ENCODE results near the gene TPTE.
"Not testable (repeated sequence)": the region's sequence is repeated elsewhere in the genome, so short reads cannot be mapped to it uniquely, and the experiment has no call there.

The TPTE gene

DNA sequence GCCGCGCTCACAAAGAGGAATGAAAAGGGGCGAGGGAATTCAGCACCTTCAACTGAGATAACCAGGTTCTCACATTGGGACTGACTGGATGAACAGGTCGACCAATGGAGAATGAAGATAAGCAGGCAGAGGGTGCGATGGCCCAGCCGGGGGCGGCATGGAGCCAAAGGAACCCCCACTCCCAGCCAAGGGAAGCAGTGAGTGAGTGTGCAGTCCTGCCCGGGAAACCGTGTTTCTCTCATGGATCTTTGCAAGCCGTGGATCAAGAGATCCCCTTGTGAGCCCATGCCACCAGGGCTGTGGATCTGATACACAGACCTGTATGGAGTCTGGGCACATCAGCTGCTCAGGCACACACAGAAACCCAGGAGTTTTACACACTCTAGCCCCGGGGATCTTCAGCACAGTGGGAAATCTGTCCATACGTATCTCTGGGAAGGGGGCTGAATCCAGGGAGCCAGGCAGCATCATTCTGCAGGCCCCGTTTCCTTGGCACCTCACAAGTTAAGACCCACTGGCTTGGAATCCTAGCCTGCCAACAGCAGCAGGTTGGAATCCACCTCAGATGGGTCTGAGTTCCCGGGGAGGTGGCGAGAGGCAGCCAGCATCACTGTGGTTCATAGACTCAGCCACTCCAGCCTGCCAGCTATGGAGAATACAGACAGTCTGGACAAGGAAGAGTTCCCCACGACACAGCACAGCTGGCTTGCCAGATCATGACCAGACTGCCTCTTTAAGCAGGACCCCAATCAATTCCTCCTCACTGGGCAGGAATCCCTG is 53.3 kb downstream of the TPTE start:
- not testable (repeated sequence) for H3K4me3 ChIP-seq (ENCODE audit: control insufficient read depth, low read depth, low read length); DNase-seq (ENCODE audit: low read depth)

DNA sequence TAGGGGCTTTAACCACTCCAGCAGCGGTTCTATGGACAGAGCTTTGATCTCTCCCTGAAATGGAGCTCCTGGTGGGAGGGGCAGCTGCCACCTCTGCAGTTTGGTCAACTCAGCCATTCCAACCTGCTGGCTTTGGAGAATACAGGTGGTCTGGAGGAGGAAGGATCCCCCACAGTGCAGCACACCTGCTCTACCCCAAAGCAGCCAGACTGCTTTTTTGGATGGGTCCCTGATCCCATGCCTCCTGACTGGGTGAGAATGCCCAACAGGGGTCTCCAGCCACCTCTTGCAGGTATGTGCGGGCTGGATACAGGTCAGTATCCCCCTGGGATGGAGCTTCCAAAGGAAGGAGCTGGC is 53.9 kb downstream of the TPTE start:
- TF ChIP-seq, protein P1, sequence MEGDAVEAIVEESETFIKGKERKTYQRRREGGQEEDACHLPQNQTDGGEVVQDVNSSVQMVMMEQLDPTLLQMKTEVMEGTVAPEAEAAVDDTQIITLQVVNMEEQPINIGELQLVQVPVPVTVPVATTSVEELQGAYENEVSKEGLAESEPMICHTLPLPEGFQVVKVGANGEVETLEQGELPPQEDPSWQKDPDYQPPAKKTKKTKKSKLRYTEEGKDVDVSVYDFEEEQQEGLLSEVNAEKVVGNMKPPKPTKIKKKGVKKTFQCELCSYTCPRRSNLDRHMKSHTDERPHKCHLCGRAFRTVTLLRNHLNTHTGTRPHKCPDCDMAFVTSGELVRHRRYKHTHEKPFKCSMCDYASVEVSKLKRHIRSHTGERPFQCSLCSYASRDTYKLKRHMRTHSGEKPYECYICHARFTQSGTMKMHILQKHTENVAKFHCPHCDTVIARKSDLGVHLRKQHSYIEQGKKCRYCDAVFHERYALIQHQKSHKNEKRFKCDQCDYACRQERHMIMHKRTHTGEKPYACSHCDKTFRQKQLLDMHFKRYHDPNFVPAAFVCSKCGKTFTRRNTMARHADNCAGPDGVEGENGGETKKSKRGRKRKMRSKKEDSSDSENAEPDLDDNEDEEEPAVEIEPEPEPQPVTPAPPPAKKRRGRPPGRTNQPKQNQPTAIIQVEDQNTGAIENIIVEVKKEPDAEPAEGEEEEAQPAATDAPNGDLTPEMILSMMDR (conservative IDR thresholded peaks at IDR 0.05; ENCODE audit: control insufficient read depth, insufficient read depth, low read depth, low read length): no peak
- no peak for DNase-seq (ENCODE audit: low read depth)
- H3K4me3 ChIP-seq (ENCODE audit: control insufficient read depth, low read depth, low read length): no peak overlapping the region

DNA sequence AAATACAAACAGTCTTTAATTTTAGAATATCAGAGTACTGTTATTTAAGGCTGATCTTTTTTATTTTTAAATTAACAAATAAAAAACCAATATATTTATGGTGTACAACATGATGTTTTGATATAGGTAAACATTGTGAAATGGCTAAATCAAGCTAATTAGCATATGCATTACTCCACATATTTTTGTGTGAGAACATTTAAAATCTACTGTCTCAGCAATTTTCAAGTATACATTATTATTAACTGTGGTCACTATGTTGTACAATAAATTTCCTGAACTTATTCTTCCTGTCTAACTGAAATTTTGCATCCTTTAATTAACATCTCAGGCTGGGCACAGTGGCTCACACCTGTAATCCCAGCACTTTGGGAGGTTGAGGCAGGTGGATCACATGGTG is 57.5 kb downstream of the TPTE start:
- not testable (repeated sequence) for DNase-seq (ENCODE audit: low read depth); H3K4me3 ChIP-seq (ENCODE audit: control insufficient read depth, low read depth, low read length)

DNA sequence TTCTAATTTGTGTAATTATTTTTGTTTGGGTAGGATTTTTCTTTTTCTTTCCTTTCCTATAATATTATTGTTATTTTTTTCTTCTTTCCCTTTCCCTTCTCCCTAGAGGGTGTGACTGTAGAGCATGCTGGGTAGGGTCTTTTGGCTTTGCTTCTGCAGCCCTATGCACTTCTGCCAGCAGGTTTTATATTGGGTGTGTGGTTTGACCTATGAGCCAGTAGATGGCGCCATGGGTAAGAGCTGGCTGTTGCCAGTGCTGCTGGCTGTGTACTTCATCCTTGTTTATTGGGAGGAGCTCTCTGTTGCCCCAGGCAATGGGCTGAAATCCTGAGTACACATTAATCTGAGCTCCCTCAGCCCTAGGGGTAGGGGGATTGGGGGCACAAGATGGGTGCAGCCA is 67.7 kb downstream of the TPTE start:
- DNase-seq (ENCODE audit: low read depth): not testable (repeated sequence)

DNA sequence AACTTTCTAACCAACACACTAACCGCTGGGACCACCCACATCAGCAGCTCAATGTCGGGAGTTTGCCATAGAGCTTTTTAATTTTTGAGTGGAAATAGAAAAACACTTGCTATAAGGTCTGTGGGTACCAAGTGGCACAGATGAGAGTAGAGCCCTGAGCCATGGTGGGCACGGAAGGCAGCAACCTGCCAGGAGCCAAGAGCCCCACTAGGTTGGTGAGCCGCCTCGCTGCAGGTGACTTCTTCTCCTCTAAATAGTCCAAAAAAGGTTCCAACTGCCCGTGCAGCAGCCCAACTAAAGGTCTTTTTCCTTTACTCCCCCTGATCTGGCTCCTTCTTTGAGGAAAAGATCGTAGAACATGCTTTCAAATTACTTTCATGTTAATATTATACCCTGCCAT is 85.7 kb downstream of the TPTE start:
- DNase-seq (ENCODE audit: low read depth); H3K4me3 ChIP-seq (ENCODE audit: control insufficient read depth, low read depth, low read length): not testable (repeated sequence)

More for the DNA sequence above, 67.7 kb downstream of the TPTE start:
- H3K4me3 ChIP-seq (ENCODE audit: control insufficient read depth, low read depth, low read length): not testable (repeated sequence)

DNA sequence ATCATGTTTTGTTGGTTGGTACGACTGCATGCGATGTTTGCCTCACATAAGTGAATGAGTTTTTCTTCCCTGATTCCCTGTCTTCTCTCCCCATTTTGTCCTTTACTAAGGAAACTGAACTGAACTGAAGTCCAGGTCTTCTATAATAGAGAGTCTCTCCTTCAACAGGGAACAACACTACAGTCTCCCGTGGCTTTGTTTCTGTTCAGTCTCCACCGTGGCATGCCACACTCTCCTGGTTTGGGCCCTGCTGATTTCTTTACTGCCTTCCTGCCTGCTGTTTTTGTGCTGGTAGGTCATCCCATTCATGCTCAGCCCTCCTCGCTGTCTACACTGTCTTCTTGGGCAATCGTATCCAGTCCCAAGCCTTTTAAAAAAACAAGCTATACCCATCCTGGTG is 92.9 kb downstream of the TPTE start:
- DNase-seq (ENCODE audit: low read depth); H3K4me3 ChIP-seq (ENCODE audit: control insufficient read depth, low read depth, low read length): not testable (repeated sequence)

DNA sequence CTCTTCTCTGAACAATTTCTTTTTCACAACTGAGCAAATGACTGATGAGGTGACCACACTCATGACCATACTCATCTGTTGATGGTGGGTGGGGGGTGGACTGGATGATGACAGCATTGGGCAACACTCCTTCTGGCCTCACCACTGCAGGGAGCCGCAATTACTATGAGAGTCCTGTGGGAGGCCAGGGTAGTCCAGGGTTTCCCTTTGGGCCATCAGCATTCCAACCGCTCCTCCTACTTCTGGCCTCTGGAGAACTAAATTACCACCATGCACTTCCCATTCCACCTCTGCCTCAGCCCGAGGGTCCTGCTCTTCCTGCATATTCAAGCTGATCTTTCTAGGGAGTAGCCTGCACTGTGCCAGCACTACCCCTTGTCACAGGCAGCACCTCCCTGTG is 94.7 kb downstream of the TPTE start:
- H3K4me3 ChIP-seq (ENCODE audit: control insufficient read depth, low read depth, low read length); DNase-seq (ENCODE audit: low read depth): not testable (repeated sequence)

DNA sequence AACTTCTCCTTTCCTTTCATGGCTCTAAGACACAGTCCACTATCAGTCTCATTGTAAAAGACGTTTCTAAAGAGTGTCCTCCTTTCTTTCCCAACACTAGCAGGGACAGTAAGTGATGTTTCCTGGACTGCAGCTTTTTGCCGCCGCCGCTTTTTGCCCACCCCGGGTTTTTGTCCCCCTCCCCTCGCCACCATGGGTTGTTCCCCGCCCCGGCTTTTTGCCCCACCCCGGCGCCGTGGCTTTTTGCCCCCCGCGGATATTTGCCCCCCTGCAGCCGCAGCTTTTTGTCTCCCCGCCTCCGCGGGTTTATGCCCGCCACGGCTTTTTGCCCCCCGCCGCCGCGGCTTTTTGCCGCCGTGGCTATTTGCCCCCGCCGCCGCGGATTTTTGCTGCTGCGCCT is 95.2 kb downstream of the TPTE start:
- no peak for DNase-seq (ENCODE audit: low read depth)
- TF ChIP-seq, protein P1 (conservative IDR thresholded peaks at IDR 0.05; ENCODE audit: control insufficient read depth, insufficient read depth, low read depth, low read length): no peak

DNA sequence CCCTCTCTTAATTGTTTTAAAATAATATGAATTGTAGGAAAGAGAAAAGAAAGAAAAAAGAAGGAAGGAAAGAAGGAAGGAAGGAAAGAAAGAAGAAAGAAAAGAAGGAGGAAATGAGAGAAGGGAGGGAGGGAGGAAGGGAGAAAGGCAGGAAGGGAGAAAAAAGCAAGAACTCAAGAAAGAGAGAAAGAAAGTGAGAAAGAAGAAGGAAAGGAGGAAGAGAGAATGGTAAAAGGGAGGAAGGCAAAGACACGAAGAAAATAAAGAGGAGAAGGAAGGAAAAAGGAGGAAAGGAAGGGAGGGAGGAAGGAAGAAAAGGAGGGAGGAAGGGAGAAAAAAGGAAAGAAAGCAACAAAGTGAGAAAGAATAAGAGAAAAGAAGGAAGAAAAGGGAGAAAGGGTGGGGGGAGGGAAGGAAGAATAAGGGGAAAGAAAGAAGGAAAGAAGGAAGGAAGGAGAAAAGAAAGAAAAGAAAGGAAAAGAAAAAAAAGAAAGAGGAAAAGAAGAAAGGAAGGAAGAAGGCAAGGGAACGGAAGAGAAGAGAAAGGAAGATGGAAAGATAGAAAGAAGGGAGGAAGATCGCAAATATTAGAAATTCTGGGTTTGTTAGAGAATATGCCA is 95.9 kb downstream of the TPTE start:
- DNase-seq (ENCODE audit: low read depth): not testable (repeated sequence)

More for the DNA sequence above, 95.2 kb downstream of the TPTE start:
- no peak overlapping the region for H3K4me3 ChIP-seq (ENCODE audit: control insufficient read depth, low read depth, low read length)

DNA sequence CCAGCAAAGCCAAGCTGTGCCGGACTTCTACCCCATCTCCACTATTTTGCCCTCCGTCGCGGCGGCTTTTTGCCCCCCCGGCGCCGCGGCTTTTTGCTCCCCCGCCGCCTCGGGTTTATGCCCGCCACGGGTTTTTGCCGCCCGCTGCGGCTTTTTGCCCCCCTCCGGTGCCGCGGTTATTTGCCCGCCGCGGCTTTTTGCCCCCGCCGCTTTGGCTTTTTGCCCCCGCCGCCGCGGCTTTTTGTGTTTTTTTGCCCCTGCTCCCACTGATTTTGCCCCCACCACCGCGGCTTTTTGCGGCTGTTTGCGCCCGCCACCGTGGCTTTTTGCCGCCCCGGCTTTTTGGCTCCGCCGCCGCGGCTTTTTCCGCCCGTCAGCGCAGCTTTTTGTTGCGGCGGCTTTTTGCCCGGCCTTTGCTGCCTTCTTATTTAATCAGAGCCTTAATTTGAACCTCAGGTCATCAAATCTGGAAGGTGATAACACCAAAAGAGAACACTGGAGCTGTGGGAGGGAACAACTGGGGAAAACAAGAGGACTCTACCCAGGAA is 106.0 kb downstream of the TPTE start:
- TF ChIP-seq, protein P1 (conservative IDR thresholded peaks at IDR 0.05; ENCODE audit: control insufficient read depth, insufficient read depth, low read depth, low read length): no peak
- no peak overlapping the region for H3K4me3 ChIP-seq (ENCODE audit: control insufficient read depth, low read depth, low read length)
- no peak for DNase-seq (ENCODE audit: low read depth)

More for the DNA sequence above, 95.9 kb downstream of the TPTE start:
- H3K4me3 ChIP-seq (ENCODE audit: control insufficient read depth, low read depth, low read length): not testable (repeated sequence)

DNA sequence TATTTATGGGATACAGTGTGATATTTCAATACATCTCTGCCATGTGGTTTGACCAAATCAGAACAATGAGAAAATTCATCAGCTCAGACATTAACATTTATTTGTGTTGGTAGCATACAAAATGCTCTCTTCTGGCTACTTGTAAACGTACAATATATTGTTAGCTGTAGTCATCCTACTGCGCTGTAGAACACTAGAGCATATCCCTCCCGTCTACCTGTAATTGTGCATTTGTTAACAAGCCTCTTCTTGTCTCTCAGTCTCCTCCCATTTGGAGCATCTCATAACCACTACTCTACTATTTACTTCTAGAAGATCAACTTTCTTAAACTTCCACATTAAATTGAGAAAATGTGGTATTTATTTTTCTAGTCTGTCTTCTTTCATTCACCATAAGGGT is 107.9 kb downstream of the TPTE start:
- H3K4me3 ChIP-seq (ENCODE audit: control insufficient read depth, low read depth, low read length): not testable (repeated sequence)

DNA sequence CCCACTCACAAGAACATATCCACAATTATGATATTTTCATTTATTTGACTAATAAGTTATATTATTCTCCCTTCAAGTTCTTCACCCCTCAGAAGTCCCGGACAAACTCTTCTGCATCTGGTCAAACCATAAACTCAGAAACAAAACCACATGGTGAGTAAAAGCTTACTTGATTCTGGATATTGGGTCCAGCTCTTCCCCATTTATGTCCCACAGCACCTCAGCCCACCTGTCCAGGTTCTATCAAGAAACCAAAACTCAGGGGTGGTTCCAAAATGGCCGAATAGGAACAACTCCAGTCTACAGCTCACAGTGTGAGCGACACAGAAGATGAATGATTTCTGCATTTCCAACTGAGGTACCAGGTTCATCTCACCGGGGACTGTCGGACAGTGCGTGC is 109.4 kb downstream of the TPTE start:
- DNase-seq (ENCODE audit: low read depth); H3K4me3 ChIP-seq (ENCODE audit: control insufficient read depth, low read depth, low read length): not testable (repeated sequence)

More for the DNA sequence above, 107.9 kb downstream of the TPTE start:
- not testable (repeated sequence) for DNase-seq (ENCODE audit: low read depth)

DNA sequence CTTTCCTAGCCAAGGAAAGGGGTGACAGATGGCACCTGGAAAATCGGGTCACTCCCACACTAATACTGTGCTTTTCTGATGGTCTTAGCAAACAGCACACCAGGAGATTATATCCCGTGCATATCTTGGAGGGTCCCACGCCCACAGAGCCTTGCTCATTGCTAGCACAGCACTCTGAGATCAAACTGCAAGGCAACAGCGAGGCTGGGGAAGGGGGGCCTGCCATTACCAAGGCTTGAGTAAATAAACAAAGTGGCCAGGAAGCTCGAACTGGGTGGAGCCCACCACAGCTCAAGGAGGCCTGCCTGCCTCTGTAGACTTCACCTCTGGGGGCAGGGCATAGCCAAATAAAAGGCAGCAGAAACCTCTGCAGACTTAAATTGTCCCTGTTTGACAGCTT is 109.9 kb downstream of the TPTE start:
- not testable (repeated sequence) for DNase-seq (ENCODE audit: low read depth)

DNA sequence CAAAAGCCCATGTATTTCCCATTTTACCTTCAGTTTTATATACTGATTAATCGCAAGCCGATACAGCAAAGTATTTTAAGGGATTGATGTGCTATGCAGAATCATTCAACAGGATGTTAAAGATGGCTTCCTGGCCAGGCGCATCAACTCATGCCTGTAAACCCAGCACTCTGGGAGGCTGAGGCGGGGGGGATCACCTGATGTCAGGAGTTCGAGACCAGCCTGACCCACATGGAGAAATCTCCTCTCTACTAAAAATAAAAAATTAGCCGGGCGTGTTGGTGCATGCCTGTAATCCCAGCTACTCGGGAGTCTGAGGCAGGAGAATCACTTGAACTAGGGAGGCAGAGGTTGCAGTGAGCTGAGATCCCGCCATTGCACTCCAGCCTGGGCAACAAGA is 116.8 kb downstream of the TPTE start:
- not testable (repeated sequence) for DNase-seq (ENCODE audit: low read depth); H3K4me3 ChIP-seq (ENCODE audit: control insufficient read depth, low read depth, low read length)

More for the DNA sequence above, 109.9 kb downstream of the TPTE start:
- H3K4me3 ChIP-seq (ENCODE audit: control insufficient read depth, low read depth, low read length): not testable (repeated sequence)
